HEK293T (cell line): ENCODE results near the gene CISTR.
A peak's percentile ranks its signal among the peaks of the same experiment; 100 is the strongest.

ENCODE experiments used
- CTCF ChIA-PET: fragments of 350-600 bp; formaldehyde crosslinking; extraction: SDS; loops from one replicate; lab custom pipeline; 2021; ENCODE audit warnings: antibody characterized with exemption, inconsistent platforms; lab: Yijun Ruan, JAX
- POLR2A ChIA-PET: fragments of 350-600 bp; formaldehyde crosslinking; extraction: SDS; loops from one replicate; lab custom pipeline; 2020; ENCODE audit warnings: antibody characterized with exemption, inconsistent platforms; lab: Yijun Ruan, JAX
- DNase-seq: peaks from one replicate; pipeline ENCODE4 v3.0.0; 2012; ENCODE audit warnings: mixed read lengths; ENCODE audit errors: extremely low spot score
- ARNT ChIP-seq: fragments of 450-650 bp; IDR thresholded peaks from 2 replicates; pipeline ENCODE4 v1.6.1; 2017; ENCODE audit warnings: mild to moderate bottlenecking
- BHLHE40 ChIP-seq: fragments of 450-650 bp; IDR thresholded peaks from 2 replicates; pipeline ENCODE4 v1.6.1; 2016; ENCODE audit warnings: mild to moderate bottlenecking, moderate library complexity, borderline replicate concordance
- CTBP1 ChIP-seq: fragments of 450-650 bp; IDR thresholded peaks from 2 replicates; pipeline ENCODE4 v1.6.1; 2016; ENCODE audit warnings: borderline replicate concordance
- ELF4 ChIP-seq: fragments of 450-650 bp; IDR thresholded peaks from 2 replicates; pipeline ENCODE4 v1.6.1; 2017; ENCODE audit warnings: antibody characterized with exemption
- FOXA1 ChIP-seq: fragments of 450-650 bp; IDR thresholded peaks from 2 replicates; pipeline ENCODE4 v1.6.1; 2016; ENCODE audit warnings: mild to moderate bottlenecking
- FOXK2 ChIP-seq: fragments of 450-650 bp; IDR thresholded peaks from 2 replicates; pipeline ENCODE4 v1.6.1; 2016; ENCODE audit warnings: mild to moderate bottlenecking
- FOXM1 ChIP-seq: fragments of 450-650 bp; IDR thresholded peaks from 2 replicates; pipeline ENCODE4 v1.6.1; 2017; ENCODE audit warnings: mild to moderate bottlenecking, borderline replicate concordance
- HDGF ChIP-seq: fragments of 450-650 bp; IDR thresholded peaks from 2 replicates; pipeline ENCODE4 v1.6.1; 2017; ENCODE audit warnings: antibody characterized with exemption, borderline replicate concordance
- L3MBTL2 ChIP-seq: fragments of 450-650 bp; conservative IDR thresholded peaks from 2 replicates; pipeline ENCODE4 v1.6.1; 2016; ENCODE audit warnings: mild to moderate bottlenecking
- LEF1 ChIP-seq: fragments of 450-650 bp; IDR thresholded peaks from 2 replicates; pipeline ENCODE4 v1.6.1; 2017; ENCODE audit warnings: mild to moderate bottlenecking, borderline replicate concordance
- NFRKB ChIP-seq: fragments of 450-650 bp; IDR thresholded peaks from 2 replicates; pipeline ENCODE4 v1.6.1; 2016; ENCODE audit warnings: mild to moderate bottlenecking, moderate library complexity
- SP1 ChIP-seq: fragments of 450-650 bp; IDR thresholded peaks from 2 replicates; pipeline ENCODE4 v1.6.1; 2017
- SUZ12 ChIP-seq: fragments of 450-650 bp; IDR thresholded peaks from 2 replicates; pipeline ENCODE4 v1.6.1; 2016; ENCODE audit warnings: mild to moderate bottlenecking
- TARDBP ChIP-seq: fragments of 450-650 bp; IDR thresholded peaks from 2 replicates; pipeline ENCODE4 v1.6.1; 2016
- ZNF384 ChIP-seq: fragments of 450-650 bp; IDR thresholded peaks from 2 replicates; pipeline ENCODE4 v1.6.1; 2016
- TF ChIP-seq, protein P1 (sequence below): fragments of 450-650 bp; IDR thresholded peaks from 2 replicates; pipeline ENCODE4 v1.6.1; 2016

CISTR gene

DNA sequence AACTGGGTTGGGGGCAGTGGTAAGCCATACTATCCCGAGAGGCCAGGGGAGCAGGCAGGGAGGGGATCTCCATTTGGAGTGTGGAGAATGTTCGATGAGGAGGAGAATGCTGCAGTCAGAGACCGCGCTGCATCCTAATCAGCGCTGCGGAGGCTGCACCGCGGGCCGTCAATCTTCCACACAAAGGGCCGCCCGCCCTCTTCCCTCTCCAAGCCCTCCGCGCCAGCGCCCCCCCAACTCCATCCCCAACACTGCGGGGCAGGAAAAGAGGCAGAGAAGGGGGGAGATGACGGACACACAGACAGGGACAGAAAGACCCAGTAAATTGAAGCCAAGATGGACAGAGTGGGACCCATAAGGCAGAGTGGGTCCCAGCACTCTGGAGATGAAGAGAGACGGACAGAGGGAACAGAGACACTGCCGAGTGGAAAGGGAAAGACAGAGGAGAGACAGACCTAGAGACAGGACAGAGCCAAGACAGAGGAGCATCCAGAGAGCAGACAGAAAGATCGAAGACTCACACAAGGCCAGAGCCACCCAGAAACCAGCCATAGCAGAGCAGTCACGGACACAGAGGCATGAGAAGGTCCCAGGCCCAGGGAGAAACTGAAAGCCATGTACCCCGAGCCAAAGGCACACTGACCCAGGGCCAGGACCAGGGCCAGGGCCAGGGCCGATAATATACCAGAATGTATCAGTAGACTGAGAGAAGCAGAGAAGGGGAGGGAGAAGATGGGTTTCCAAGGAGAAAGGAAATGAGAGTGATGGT is 3.5 kb downstream of the CISTR start:
- no peak for TF ChIP-seq L3MBTL2
- TF ChIP-seq TARDBP = no peak
- no peak for TF ChIP-seq FOXM1
- no peak for TF ChIP-seq ZNF384
- TF ChIP-seq ARNT = no peak
- no peak for TF ChIP-seq SUZ12
- no peak for TF ChIP-seq FOXA1
- TF ChIP-seq, protein P1, sequence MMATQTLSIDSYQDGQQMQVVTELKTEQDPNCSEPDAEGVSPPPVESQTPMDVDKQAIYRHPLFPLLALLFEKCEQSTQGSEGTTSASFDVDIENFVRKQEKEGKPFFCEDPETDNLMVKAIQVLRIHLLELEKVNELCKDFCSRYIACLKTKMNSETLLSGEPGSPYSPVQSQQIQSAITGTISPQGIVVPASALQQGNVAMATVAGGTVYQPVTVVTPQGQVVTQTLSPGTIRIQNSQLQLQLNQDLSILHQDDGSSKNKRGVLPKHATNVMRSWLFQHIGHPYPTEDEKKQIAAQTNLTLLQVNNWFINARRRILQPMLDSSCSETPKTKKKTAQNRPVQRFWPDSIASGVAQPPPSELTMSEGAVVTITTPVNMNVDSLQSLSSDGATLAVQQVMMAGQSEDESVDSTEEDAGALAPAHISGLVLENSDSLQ = no peak
- TF ChIP-seq NFRKB = no peak
- TF ChIP-seq BHLHE40 = no peak
- ChIA-PET CTCF (interaction anchor here (2.6 to 6.4 kb wide), 3 partner anchors 16 to 48 kb away, joined by 25 to 129 read pairs (median 40); no protein-coding TSS in a partner anchor), POLR2A (no interaction called here)

DNA sequence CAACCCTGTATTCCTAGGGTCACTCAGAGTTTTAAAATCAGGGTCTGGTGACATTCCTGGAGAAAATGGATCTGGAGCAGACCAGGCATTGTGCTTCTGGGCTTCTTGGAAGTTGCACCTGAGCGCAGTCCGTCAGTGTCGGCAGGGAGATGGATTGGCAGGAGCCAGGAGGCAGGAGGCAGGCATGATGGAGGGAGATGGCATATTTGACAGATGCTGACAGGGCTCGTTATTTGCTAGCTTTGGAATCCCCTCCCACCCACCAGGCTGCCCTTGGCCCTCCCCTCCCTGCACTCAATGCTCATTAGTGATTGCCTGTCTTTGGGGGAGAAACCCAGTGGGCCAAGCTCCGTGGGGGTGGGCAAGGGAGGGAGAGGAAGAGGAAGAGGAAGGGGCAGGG is 4.7 kb downstream of the CISTR start:
- no peak for DNase-seq
- ChIA-PET CTCF (interaction anchor here (0.9 to 6.4 kb wide), 14 partner anchors 8 to 238 kb away, joined by 3 to 129 read pairs (median 12); partner anchors contain the start of gene HOXC10), POLR2A (interaction anchor here (1.5 to 2.0 kb wide), 4 partner anchors 47 to 71 kb away, joined by 4 to 10 read pairs (median 8); partner anchors contain the start of gene ATP5MC2)
- TF ChIP-seq ZNF384 (no peak), LEF1 (no peak), ARNT (no peak), FOXK2 (no peak), TARDBP (no peak), CTBP1 (no peak), SUZ12 (no peak), FOXM1 (no peak), HDGF (no peak), SP1 (no peak), FOXA1 (no peak), L3MBTL2 (no peak)
- TF ChIP-seq, protein P1 = no peak

More for the DNA sequence above, 3.5 kb downstream of the CISTR start:
- DNase-seq = no peak

DNA sequence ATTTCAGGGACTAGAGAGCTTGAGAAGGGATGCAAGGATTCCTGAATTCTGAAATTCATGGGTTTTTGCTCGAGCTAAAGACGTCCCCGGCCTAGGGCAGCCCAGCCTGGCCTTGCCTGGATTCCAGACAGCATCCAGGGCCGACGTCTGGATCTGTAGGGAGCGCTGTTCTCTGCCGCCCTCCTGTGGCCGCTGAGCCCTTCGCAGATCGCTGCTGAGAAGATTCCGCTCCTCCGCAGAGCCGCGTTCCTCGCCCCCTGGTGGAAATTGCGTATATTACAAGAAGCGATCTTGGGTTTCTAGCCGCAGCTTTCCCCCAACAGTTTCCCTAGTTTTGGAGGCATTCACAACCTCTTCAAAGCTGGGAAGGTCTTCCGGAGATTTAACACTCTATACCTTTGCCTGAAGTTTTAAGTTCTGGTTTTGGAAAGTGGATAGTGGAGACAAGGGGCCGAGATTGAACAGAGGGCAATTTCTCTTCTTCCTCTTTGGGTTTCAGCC is 5.1 kb downstream of the CISTR start:
- CTCF ChIA-PET = interaction anchor here (0.6 to 6.4 kb wide), 28 partner anchors 9 to 248 kb away, joined by 3 to 129 read pairs (median 4); partner anchors contain the start of gene HOXC10
- POLR2A ChIA-PET = interaction anchor here (0.6 to 2.0 kb wide), 9 partner anchors 11 to 71 kb away, joined by 3 to 10 read pairs (median 4); partner anchors contain the start of gene ATP5MC2
- peak; percentile 90 for DNase-seq
- TF ChIP-seq LEF1 = no peak
- no peak for TF ChIP-seq CTBP1
- TF ChIP-seq, protein P1 = no peak
- no peak for TF ChIP-seq L3MBTL2
- TF ChIP-seq SP1 = no peak
- TF ChIP-seq ELF4 = no peak
- TF ChIP-seq TARDBP = no peak
- no peak for TF ChIP-seq FOXA1
- no peak for TF ChIP-seq FOXK2
- no peak for TF ChIP-seq BHLHE40
- TF ChIP-seq ZNF384 = no peak
- TF ChIP-seq SUZ12 = no peak
- no peak for TF ChIP-seq NFRKB
- TF ChIP-seq HDGF = no peak
- no peak for TF ChIP-seq FOXM1
- TF ChIP-seq ARNT = no peak

DNA sequence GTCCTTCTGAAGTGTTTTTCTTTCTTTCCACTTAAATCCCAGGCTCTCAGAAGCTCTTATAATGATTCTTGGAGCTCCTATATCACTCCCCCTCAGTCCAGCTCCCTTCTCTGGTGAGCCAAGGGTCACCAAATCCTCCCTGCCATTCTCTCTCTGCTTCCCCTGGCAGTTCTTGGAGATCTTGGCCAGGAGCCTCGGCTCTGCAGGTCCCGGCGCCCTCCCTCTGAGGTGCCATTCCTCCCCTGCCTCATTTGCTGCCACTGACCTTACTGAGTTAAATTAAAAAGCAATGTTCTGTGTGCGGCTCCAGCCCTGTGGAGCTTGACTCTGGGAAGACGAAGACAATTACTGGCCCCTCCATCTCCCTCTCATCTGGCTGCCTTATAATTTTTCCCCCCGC is 7.0 kb downstream of the CISTR start:
- CTCF ChIA-PET = interaction anchor here (0.6 to 6.4 kb wide), 8 partner anchors 11 to 241 kb away, joined by 3 to 129 read pairs (median 10); no protein-coding TSS in a partner anchor
- DNase-seq = no peak
- POLR2A ChIA-PET = interaction anchor here (1.5 to 1.6 kb wide), 2 partner anchors 68 to 69 kb away, joined by 6 read pairs; partner anchors contain the start of gene ATP5MC2
- TF ChIP-seq LEF1 = no peak
- TF ChIP-seq SP1 = no peak
- TF ChIP-seq, protein P1 = no peak
- no peak for TF ChIP-seq FOXM1
- no peak for TF ChIP-seq NFRKB
- TF ChIP-seq CTBP1 = no peak
- no peak for TF ChIP-seq ARNT
- TF ChIP-seq ELF4 = no peak
- TF ChIP-seq TARDBP = no peak
- no peak for TF ChIP-seq ZNF384

DNA sequence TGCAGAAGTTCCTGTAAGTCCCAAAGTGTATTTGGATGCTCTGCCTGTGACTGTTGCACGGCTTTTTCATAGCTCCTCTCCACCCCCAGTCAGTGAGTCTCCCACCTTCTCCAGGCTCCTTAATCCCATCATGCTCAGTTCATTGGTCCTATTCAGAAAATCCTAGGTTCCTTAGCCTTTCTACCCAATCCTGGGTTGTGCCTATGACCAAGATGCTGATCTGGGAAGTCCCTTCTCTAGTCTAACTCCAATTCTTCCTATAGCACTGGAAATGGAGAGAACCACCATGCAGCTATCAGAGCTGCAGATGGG is 7.7 kb downstream of the CISTR start:
- POLR2A ChIA-PET = interaction anchor here (1.4 to 1.6 kb wide), 3 partner anchors 67 to 243 kb away, joined by 4 to 6 read pairs (median 6); partner anchors contain the start of genes ATP5MC2 and TARBP2
- CTCF ChIA-PET = interaction anchor here (0.6 to 6.4 kb wide), 14 partner anchors 10 to 251 kb away, joined by 3 to 129 read pairs (median 4); no protein-coding TSS in a partner anchor
- TF ChIP-seq TARDBP = no peak
- TF ChIP-seq HDGF = no peak
- TF ChIP-seq ELF4 = no peak
- TF ChIP-seq FOXM1 = no peak
- TF ChIP-seq SP1 = no peak
- TF ChIP-seq LEF1 = no peak
- no peak for TF ChIP-seq L3MBTL2
- TF ChIP-seq NFRKB = no peak
- TF ChIP-seq FOXK2 = no peak
- TF ChIP-seq ARNT = no peak
- TF ChIP-seq SUZ12 = no peak
- TF ChIP-seq BHLHE40 = no peak
- TF ChIP-seq CTBP1 = no peak
- no peak for DNase-seq
